Endodermal cell (in vitro differentiated cells): ENCODE results near the gene TMEM72. TPM values are rescaled to one million over a fixed set of nuclear protein-coding genes. Genes with fewer than 3 reads are reported as not detected.
"Not testable (repeated sequence)": the region's sequence is repeated elsewhere in the genome, so short reads cannot be mapped to it uniquely, and the experiment has no call there.

ENCODE experiments used
- DNase-seq: peaks from one replicate; pipeline ENCODE4 v3.0.0-alpha.2; 2017
- H3K27ac ChIP-seq: 2 replicates; pipeline ENCODE4 v1.5.1; 2013; ENCODE audit warnings: mild to moderate bottlenecking, low read depth, low read length, moderate library complexity
- H3K27me3 ChIP-seq: 2 replicates; pipeline ENCODE4 v1.6.1; 2013; ENCODE audit warnings: mild to moderate bottlenecking, low read length, moderate library complexity; ENCODE audit not compliant: insufficient read depth, control insufficient read depth, poor library complexity, severe bottlenecking
- H3K36me3 ChIP-seq: 2 replicates; pipeline ENCODE4 v1.7.0; 2013; ENCODE audit warnings: mild to moderate bottlenecking, low read length, moderate library complexity; ENCODE audit not compliant: control insufficient read depth, insufficient read depth
- H3K4me1 ChIP-seq: one replicate; pipeline ENCODE4 v1.7.0; 2013; ENCODE audit warnings: low read length; ENCODE audit not compliant: control insufficient read depth, insufficient read depth
- H3K4me3 ChIP-seq: 2 replicates; pipeline ENCODE4 v1.5.1; 2013; ENCODE audit warnings: mild to moderate bottlenecking, low read length, moderate library complexity
- H3K9ac ChIP-seq: 2 replicates; pipeline ENCODE4 v1.6.1; 2013; ENCODE audit warnings: mild to moderate bottlenecking, low read length, moderate library complexity; ENCODE audit not compliant: poor library complexity, severe bottlenecking; ENCODE audit errors: extremely low read depth
- H3K9me3 ChIP-seq: 2 replicates; pipeline ENCODE4 v1.6.1; 2013; ENCODE audit warnings: mild to moderate bottlenecking, low read length, moderate library complexity; ENCODE audit not compliant: control insufficient read depth
- H3K27ac Mint-ChIP-seq: 2 replicates; pipeline ENCODE4 v1.8.0; 2020; ENCODE audit warnings: mixed read lengths
- H3K27me3 Mint-ChIP-seq: 2 replicates; pipeline ENCODE4 v1.8.0; 2021; ENCODE audit warnings: mild to moderate bottlenecking, mixed read lengths; ENCODE audit not compliant: insufficient read depth
- H3K36me3 Mint-ChIP-seq: 2 replicates; pipeline ENCODE4 v1.8.0; 2020; ENCODE audit warnings: low read depth, mixed read lengths
- H3K4me1 Mint-ChIP-seq: 2 replicates; pipeline ENCODE4 v1.8.0; 2020; ENCODE audit warnings: mixed read lengths
- H3K4me3 Mint-ChIP-seq: 2 replicates; pipeline ENCODE4 v1.8.0; 2020; ENCODE audit warnings: mild to moderate bottlenecking, moderate library complexity, mixed read lengths
- H3K9me3 Mint-ChIP-seq: 2 replicates; pipeline ENCODE4 v1.8.0; 2020; ENCODE audit warnings: mild to moderate bottlenecking, mixed read lengths
- WGBS, 2 experiments: methylation state at CpG; one replicate each; pipeline versions ENCODE4 v1.1.5 to v1.1.7; 2013; ENCODE audit warnings: missing lambda C conversion rate in 2 of 2, mixed read lengths in 1 of 2; ENCODE audit not compliant: insufficient coverage in 1 of 2, insufficient read length in 1 of 2; 5-methylcytosine and 5-hydroxymethylcytosine counted together
- total RNA-seq, 2 donors: library from RNA; stranded (reverse); fragmentation: NEBNext Ultra II Directional in 1 of 2; extraction: Animal tissue kit (Norgen Biotek cat#: 25700) in 1 of 2; gene quantifications; 2 replicates in 1 of 2; 3 replicates in 1 of 2; pipeline ENCODE4 v1.2.1, GENCODE V29; 2021
- TF ChIP-seq, protein P1 (sequence below): fragments of 200-600 bp; sonication (generic); conservative IDR thresholded peaks from 2 replicates; pipeline ENCODE4 v1.5.0; 2021; ENCODE audit warnings: antibody characterized with exemption, mild to moderate bottlenecking

TMEM72 gene
- total RNA-seq, 2 donors from 2014 or later: not detected

DNA sequence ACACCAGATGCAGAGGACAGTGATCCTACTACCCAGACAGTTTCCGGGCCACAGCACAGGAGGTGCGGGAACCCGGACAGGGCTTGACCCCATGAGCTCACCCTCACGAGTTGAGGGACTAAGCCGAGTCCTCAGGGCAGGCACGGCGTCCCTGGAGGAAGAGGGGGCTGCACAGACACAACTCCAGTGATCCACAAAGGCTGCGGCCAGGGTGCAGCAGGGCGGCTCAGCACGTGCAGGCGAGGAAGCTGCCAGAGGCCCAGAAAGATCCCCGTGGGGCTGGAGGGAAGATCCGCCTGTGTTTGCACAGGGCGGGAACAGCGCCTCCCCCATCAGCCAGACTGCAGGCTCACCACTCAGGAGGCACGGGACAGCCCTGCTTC lies 45.9 kb upstream of the TMEM72 start:
- H3K36me3 Mint-ChIP-seq: no peaks in the 10 kb centered on the region
- no peak overlapping the region for H3K27ac Mint-ChIP-seq
- Histone ChIP-seq H3K27ac (no peak overlapping the region), H3K27me3 (peaks cover 44% of the 10 kb centered on the region), H3K9me3 (no peaks in the 10 kb centered on the region), H3K4me1 (no peaks in the 10 kb centered on the region), H3K4me3 (no peak overlapping the region), H3K9ac (no peak overlapping the region), H3K36me3 (no peaks in the 10 kb centered on the region)
- DNase-seq: no peak
- peaks cover 14% of the 10 kb centered on the region for H3K4me1 Mint-ChIP-seq
- H3K9me3 Mint-ChIP-seq: no peaks in the 10 kb centered on the region
- peak overlapping the region; percentile 63 for H3K4me3 Mint-ChIP-seq
- 82 to 87% methylated on average over 10 to 16 of the region's 16 CpGs for WGBS, 2 experiments
- TF ChIP-seq, protein P1, sequence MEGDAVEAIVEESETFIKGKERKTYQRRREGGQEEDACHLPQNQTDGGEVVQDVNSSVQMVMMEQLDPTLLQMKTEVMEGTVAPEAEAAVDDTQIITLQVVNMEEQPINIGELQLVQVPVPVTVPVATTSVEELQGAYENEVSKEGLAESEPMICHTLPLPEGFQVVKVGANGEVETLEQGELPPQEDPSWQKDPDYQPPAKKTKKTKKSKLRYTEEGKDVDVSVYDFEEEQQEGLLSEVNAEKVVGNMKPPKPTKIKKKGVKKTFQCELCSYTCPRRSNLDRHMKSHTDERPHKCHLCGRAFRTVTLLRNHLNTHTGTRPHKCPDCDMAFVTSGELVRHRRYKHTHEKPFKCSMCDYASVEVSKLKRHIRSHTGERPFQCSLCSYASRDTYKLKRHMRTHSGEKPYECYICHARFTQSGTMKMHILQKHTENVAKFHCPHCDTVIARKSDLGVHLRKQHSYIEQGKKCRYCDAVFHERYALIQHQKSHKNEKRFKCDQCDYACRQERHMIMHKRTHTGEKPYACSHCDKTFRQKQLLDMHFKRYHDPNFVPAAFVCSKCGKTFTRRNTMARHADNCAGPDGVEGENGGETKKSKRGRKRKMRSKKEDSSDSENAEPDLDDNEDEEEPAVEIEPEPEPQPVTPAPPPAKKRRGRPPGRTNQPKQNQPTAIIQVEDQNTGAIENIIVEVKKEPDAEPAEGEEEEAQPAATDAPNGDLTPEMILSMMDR: no peak
- H3K27me3 Mint-ChIP-seq: peaks cover 71% of the 10 kb centered on the region

DNA sequence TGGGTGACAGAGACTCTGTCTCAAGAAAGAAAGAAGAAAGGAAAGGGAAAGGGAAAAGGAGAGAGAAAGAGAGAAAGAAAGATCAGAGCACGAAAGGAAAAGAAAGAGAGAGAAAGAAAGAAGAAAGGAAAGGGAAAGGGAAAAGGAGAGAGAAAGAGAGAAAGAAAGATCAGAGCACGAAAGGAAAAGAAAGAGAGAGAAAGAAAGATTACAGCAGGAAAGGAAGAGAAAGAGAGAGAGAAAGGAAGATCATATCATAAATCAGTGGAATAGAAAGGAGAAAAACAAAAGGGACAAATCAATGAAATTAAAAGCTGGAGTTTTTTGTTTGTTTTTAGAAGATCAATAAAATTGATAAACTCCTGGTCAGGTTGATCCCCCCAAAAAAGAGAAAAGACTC lies 44.8 kb upstream of the TMEM72 start:
- not testable (repeated sequence) for H3K9me3 Mint-ChIP-seq, H3K4me3 ChIP-seq, H3K4me3 Mint-ChIP-seq, H3K36me3 Mint-ChIP-seq, H3K9me3 ChIP-seq, H3K27ac Mint-ChIP-seq, H3K9ac ChIP-seq, DNase-seq, H3K36me3 ChIP-seq, H3K4me1 ChIP-seq, H3K27ac ChIP-seq
- Mint-ChIP-seq H3K27me3 (peaks cover 61% of the 10 kb centered on the region), H3K4me1 (peaks cover 14% of the 10 kb centered on the region)
- H3K27me3 ChIP-seq: peaks cover 38% of the 10 kb centered on the region
- WGBS, 2 experiments: 85 to 92% methylated on average over 2 of the region's 2 CpGs

DNA sequence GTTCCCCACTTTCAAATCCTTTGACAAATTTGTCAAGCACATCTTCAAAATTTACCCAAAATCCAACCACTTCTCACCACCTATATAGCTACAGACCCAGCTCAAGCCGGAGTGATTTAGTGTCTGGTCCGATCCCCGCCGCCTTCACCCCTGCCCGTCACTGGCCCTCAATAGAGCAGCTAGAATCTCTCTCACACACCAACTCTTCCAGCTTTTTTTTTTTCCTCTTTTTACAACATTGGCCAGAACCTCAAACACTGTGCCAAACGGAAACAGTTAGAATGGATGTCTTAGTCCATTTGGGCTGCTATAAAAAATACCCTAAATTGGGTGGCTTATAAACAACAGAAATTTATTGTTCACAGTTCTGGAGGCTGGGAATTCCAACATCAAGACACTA lies 41.1 kb upstream of the TMEM72 start:
- TF ChIP-seq, protein P1: no peak
- no peaks in the 10 kb centered on the region for H3K36me3 Mint-ChIP-seq
- DNase-seq: no peak
- no peak overlapping the region for H3K4me3 Mint-ChIP-seq
- H3K27ac ChIP-seq: no peak overlapping the region
- no peaks in the 10 kb centered on the region for H3K4me1 ChIP-seq
- no peak overlapping the region for H3K4me3 ChIP-seq
- no peak overlapping the region for H3K9ac ChIP-seq
- no peaks in the 10 kb centered on the region for H3K36me3 ChIP-seq
- peaks cover 9% of the 10 kb centered on the region for H3K27me3 ChIP-seq
- no peak overlapping the region for H3K27ac Mint-ChIP-seq
- 93 to 96% methylated on average over 5 to 6 of the region's 6 CpGs for WGBS, 2 experiments
- no peaks in the 10 kb centered on the region for H3K9me3 ChIP-seq
- peaks cover 29% of the 10 kb centered on the region for H3K27me3 Mint-ChIP-seq
- H3K4me1 Mint-ChIP-seq: peaks cover 3% of the 10 kb centered on the region
- no peaks in the 10 kb centered on the region for H3K9me3 Mint-ChIP-seq

DNA sequence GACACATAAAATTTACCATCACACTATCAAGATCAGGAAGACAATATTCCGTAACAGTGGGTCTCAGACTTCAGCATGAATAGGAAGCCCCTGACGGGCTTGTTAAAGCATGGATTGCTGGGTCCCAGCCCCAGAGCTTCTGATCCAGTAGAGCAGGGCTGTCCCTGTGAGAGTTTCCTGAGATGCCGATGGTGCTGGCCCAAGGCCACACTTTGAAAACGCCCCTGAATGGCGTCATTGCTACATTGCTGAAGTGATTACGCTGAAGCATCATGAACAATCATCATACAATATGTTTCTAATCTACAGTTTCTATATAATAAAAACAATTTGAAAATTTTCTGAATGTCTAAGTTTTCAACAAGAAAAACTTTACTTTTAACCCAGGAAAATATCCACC lies 38.0 kb upstream of the TMEM72 start:
- H3K4me3 ChIP-seq: no peak overlapping the region
- Mint-ChIP-seq H3K4me1 (no peaks in the 10 kb centered on the region), H3K27me3 (peaks cover 13% of the 10 kb centered on the region), H3K27ac (no peak overlapping the region), H3K4me3 (no peak overlapping the region), H3K36me3 (no peaks in the 10 kb centered on the region), H3K9me3 (no peaks in the 10 kb centered on the region)
- H3K9me3 ChIP-seq: no peaks in the 10 kb centered on the region
- H3K27me3 ChIP-seq: no peaks in the 10 kb centered on the region
- TF ChIP-seq, protein P1: no peak
- H3K27ac ChIP-seq: no peak overlapping the region
- H3K9ac ChIP-seq: no peak overlapping the region
- peak; percentile 29 for DNase-seq
- H3K36me3 ChIP-seq: no peaks in the 10 kb centered on the region
- 85 to 90% methylated on average over 2 to 6 of the region's 6 CpGs for WGBS, 2 experiments
- H3K4me1 ChIP-seq: no peaks in the 10 kb centered on the region
